ENCODE data around the gene SOBP.
A peak's percentile ranks its signal among the peaks of the same experiment; 100 is the strongest.

SOBP gene

DNA sequence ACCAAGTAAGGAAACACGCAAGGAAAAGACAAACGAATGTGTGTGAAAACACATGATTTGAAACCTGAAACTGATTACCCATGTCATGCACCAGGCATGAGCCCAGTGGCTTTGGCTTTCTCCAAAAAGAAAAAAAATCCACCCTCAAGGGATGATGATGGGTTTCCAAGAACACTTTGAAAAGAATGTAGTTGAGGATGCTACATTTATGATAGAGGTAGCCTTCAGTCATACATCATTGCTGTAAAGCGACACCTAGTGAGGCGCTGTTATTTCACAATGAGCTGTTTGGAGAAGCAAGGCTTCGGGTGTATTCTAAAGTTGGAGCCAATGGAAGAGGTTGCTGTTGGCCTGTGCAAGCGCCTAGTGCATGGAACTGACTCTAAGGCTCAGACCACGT, 209.3 kb downstream of the SOBP start:
- DNase-seq = no peak

DNA sequence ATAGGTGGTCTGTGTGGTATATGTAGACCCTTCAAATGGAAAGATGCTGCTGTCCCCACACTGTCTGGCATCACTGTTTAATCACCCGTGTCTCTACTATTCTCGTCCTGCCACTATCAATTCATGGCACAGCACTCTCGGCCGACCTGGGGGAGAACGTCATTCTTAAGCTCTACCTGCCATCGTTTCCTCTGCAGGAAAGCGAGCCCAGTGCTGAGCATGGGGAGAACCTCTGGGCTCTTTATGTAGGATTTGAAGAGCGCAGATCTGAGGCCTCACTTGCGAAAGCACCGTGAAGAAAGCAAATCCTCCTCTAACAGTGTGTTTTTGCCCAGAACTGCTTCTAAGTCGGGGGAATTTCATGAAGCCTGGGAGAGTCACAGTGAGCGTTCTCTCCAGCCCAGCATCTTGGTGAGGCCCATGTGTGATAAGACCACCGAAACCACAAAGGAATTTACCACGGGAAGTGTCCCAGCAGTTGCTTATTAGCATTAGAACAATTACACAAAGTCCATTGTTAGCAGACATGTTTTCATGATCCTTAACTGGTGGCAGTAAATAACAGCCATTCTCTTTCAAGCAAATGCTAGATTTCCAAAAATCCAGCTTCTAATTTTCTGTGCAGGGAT, 209.9 kb downstream of the SOBP start:
- DNase-seq = no peak

DNA sequence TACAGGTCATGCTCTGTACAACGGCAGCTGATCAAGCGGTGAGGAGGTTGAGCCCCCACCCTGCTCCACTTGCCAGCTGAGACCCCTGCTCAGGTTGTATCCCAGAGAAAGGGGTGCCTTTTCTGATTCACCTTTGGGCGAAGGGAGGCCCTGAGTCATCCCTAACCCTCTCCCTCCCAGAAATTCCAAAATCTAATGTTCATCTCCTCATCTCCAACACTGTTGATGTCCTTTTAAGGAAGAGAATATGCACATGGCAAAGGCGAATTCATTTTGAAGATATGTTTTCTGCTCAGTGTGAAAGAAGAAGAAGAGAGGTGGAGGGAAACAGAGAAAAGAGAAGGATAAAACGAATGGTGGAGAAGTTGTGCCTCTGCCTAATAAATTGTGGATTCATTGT, 213.7 kb downstream of the SOBP start:
- no peak for DNase-seq

DNA sequence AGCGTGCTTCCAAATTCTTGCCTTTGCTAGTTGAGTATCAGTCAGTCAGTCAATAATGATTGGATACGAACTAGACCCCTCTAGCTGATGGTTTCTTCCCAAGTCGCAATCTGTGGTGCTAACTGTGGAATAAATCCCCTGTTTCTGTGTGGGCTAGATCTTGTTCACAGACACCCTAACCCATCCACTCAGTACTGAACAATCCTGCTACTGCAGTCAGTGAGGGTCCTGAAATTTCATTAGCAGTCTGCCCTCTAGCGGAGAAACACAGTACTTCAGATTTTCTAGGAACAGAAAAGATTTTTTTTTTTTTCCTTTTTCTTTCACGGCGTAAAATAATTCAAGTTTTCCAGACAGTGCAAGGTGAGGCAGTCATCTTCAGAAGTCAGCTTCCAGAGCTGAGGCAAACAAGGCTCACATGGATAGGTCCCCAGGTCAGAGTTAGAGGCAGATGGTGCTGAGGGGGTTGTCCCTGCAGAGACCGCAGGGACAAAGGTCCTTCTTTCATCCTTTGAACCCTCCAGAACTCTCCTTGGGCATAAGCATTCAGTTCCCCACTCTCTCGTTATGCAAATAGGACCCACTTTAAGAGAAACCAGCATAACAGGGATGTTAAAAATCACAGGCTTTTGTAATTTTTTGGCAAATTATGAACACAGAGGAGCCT, 214.6 kb downstream of the SOBP start:
- DNase-seq = peak; percentile 30

DNA sequence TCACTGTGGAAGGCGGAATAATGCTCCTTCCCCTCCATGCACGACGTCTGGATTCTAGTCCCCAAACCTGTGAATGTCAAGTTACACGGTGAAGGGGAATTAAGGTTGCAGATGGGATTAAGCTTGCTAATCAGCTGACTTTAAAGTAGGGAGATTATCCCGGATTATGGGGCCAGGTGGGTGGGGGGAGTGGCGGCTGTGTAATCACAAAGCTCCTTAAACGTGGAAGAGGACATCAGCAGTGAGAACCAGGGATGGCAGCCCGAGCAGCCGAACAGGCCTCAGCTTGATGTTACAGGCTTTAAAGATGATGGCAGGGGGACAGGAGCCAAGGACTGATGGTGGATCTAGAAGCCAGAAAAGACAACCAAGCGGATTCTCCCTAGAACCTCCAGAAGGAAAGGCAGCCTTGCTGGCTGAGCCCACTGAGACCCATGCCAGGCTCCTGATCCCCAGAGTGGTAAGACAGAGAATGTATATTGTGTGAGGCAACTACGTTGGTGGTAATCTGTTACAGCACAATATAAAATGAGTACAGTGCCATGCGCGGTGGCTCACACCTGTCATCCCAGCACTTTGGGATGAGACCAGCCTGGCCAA, 216.7 kb downstream of the SOBP start:
- DNase-seq = no peak

- no peak for DNase-seq
Observed at GRCh38 chr6:107707346-107708275, 217.7 kb downstream of the SOBP start.

- no peak for DNase-seq
Observed at GRCh38 chr6:107708435-107708834, 218.5 kb downstream of the SOBP start.

DNA sequence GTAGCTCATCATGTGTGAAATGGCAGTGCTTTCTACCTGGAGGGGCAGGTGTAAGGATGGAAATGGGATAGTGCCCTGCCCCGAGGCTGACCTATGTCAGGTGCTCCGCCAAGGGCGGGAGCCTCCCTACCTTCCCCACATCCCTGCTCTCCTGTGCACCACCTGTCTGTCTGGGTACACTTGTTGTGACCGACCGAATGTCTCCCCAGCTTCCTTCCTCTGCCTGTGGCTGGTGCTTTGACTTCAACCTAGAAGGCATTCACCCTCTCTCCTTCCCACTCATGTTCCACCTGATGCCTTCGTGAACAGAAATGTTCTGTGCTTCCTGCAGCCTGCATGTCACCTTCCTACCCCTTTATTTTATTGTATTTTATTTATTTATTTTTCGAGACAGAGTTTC, 219.4 kb downstream of the SOBP start:
- DNase-seq = no peak

Data from NCI-H1105 (cell line).